Adipocyte (in vitro differentiated cells): ENCODE measurements around the gene SMARCA2.
A peak's percentile ranks its signal among the peaks of the same experiment; 100 is the strongest.

Experiments
- DNase-seq: peaks from one replicate; pipeline ENCODE4 v3.0.0-alpha.2; 2015; ENCODE audit warnings: low read depth
- H3K27me3 ChIP-seq: replicated peaks from 2 replicates; pipeline ENCODE4 v1.7.0; 2013; ENCODE audit warnings: mild to moderate bottlenecking, low read length, moderate library complexity; ENCODE audit not compliant: control insufficient read depth, insufficient read depth
- H3K36me3 ChIP-seq: 2 replicates; pipeline ENCODE4 v1.7.0; 2013; ENCODE audit warnings: low read length, mild to moderate bottlenecking, moderate library complexity; ENCODE audit not compliant: control insufficient read depth, insufficient read depth, severe bottlenecking
- H3K4me1 ChIP-seq: 2 replicates; pipeline ENCODE4 v1.7.0; 2013; ENCODE audit warnings: mild to moderate bottlenecking, low read length, moderate library complexity; ENCODE audit not compliant: control insufficient read depth, insufficient read depth
- H3K4me3 ChIP-seq: 2 replicates; pipeline ENCODE4 v1.7.0; 2013; ENCODE audit warnings: mild to moderate bottlenecking, low read length, moderate library complexity
- H3K9ac ChIP-seq: 2 replicates; pipeline ENCODE4 v1.7.0; 2013; ENCODE audit warnings: mild to moderate bottlenecking, low read length, moderate library complexity
- H3K9me3 ChIP-seq: 2 replicates; pipeline ENCODE4 v1.7.0; 2013; ENCODE audit warnings: mild to moderate bottlenecking, low read length, moderate library complexity; ENCODE audit not compliant: control insufficient read depth

Gene SMARCA2

GRCh38 chr9:2082772-2083171, 67.6 kb downstream of the SMARCA2 start:
- Histone ChIP-seq H3K9me3 (no peaks in the 10 kb centered on the region), H3K27me3 (no peaks in the 10 kb centered on the region), H3K9ac (no peak overlapping the region), H3K4me3 (no peak overlapping the region), H3K4me1 (peaks cover 21% of the 10 kb centered on the region), H3K36me3 (peaks cover 83% of the 10 kb centered on the region)
- peak; percentile 16 for DNase-seq

- Histone ChIP-seq H3K4me3 (no peak overlapping the region), H3K9ac (no peak overlapping the region), H3K27me3 (no peaks in the 10 kb centered on the region), H3K4me1 (peaks cover 21% of the 10 kb centered on the region), H3K36me3 (peaks cover 83% of the 10 kb centered on the region), H3K9me3 (no peaks in the 10 kb centered on the region)
- DNase-seq = peak; percentile 41
Measured at GRCh38 chr9:2083479-2083878, 68.3 kb downstream of the SMARCA2 start.

DNA sequence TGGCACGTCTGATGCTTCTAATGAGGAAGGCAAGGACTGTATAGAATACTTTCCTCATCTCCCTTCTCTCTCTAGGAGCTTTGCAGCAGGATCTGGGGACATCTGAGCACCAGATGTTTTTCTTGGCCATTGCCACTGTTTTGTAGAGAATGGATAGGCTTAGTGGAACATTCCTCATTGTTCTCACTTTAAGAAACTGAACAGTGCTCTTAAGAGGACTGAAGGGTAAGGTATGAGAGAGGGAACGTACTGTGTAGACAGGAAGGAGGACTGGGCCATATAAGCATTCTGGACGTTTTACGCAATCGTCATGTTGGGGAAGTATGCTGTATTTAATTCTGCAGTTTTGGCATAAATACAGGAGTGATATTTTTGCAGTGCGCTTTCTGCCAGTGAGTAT, 70.6 kb downstream of the SMARCA2 start:
- peaks cover 21% of the 10 kb centered on the region for H3K4me1 ChIP-seq
- H3K9me3 ChIP-seq = no peaks in the 10 kb centered on the region
- H3K27me3 ChIP-seq = no peaks in the 10 kb centered on the region
- no peak overlapping the region for H3K9ac ChIP-seq
- H3K4me3 ChIP-seq = no peak overlapping the region
- H3K36me3 ChIP-seq = peaks cover 80% of the 10 kb centered on the region
- DNase-seq = peak; percentile 78

DNA sequence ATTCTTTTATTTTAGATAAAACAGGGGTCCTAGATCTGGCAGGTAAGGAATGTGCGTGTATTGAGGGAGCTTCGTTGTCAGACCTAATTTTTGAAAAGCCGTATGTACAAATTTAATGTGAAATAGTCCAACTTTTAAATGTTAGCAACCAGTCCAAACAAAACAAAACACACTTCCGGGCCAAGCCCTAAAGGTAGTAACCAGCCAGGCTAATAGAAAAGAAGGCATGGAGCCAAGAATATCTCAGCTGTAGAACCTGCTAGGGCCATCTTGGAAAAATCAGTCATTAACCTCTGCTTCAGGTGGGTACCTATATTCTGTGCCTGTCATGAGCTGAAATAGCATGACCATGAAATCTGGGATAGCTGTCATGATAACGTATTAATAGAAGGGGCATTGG, 71.0 kb downstream of the SMARCA2 start:
- H3K9ac ChIP-seq = no peak overlapping the region
- H3K4me3 ChIP-seq = no peak overlapping the region
- no peak for DNase-seq
- peaks cover 80% of the 10 kb centered on the region for H3K36me3 ChIP-seq
- no peaks in the 10 kb centered on the region for H3K9me3 ChIP-seq
- H3K4me1 ChIP-seq = peaks cover 21% of the 10 kb centered on the region
- no peaks in the 10 kb centered on the region for H3K27me3 ChIP-seq

DNA sequence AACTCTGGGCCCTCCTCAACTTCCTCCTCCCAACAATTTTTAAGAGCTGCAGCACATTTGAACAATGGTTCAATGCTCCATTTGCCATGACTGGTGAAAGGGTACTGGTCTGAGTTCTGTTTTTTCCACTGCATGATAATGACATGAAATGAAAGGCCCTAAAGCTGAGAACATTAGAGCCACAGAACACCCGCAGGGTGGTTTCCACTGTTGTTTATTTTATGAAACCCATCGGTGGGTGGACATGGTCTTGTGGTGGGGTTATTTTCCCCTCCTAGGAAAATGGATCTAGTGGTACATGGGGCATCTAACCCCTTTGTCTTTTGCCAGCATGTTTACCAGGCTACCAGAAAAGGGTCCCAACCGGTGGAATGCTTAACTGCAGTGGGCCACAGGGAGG, 71.8 kb downstream of the SMARCA2 start:
- no peak overlapping the region for H3K9ac ChIP-seq
- H3K27me3 ChIP-seq = no peaks in the 10 kb centered on the region
- DNase-seq = no peak
- H3K36me3 ChIP-seq = peaks cover 80% of the 10 kb centered on the region
- H3K4me1 ChIP-seq = peaks cover 21% of the 10 kb centered on the region
- H3K4me3 ChIP-seq = no peak overlapping the region
- no peaks in the 10 kb centered on the region for H3K9me3 ChIP-seq

DNA sequence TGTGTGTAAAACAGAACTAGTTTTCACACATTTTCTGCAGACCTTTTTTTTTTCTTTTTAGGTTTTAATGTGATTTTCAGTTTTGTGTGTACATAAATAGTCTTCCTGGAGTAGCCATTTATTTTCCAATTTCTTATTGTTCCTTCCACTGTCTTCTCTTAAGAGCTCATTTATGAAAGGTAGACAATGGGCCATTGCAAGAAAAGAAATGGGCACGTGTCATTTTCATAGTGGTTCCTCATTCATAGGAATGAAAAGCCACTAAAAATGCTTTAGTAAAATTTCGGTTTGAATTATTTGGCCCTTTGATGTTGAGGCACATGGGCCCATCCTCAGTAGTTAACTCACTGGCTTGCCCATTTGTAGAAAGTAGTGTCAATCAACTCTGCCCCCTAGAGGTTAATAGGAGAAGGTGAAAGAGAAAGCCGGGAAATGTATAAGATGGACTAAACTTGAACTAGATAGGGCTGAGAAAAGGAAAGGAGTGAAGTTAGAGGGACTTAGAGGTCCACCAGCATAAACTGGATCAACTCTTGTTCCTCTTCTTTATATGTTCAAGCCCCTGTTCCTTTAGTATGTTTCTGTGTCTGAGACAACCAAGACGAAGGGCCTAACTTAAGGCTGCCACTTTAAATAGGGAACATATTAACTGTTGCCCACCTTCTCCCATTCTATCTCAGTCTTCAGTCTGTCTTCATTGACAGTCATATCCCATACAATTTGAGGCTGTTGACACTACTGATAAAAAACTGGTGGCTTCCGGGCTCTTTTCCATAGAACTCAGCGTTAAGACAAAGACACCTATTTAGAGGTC, 72.6 kb downstream of the SMARCA2 start:
- no peak overlapping the region for H3K9ac ChIP-seq
- H3K27me3 ChIP-seq = no peaks in the 10 kb centered on the region
- H3K4me1 ChIP-seq = peaks cover 21% of the 10 kb centered on the region
- peak; percentile 38 for DNase-seq
- H3K4me3 ChIP-seq = no peak overlapping the region
- H3K36me3 ChIP-seq = peaks cover 80% of the 10 kb centered on the region
- H3K9me3 ChIP-seq = no peaks in the 10 kb centered on the region

DNA sequence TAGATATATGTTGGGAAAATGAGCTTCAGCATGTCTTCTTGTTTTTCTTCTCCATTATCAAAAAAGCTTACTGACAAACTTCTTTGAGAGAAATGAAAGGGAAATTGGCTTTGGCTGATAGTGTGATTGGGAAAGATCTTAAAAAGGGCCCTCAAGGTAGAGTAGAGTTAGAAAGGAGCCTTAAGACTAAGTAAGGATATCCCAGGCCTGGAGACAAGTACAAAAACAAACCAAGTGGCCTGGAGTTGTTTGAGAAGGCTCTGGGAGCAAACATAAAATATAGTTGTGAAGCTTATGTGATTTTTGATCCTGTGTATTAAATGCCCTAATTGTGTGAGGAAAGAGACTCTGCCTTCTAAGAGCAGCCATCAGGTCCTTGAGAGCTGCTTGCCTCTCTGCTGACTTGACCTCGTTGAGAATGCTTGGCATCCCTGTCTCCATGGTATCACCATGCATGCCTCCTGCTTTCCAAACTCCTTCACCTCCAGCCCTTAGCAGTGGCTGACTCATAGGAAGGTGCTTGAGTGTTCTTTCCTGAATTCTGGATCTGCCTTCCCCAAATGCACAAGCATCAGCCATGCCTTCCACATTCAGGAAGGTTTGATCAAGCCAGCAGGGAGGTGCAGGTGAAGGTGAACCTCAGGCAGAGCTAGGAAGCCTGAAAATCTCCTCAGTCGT, 78.9 kb downstream of the SMARCA2 start:
- Histone ChIP-seq H3K9ac (no peak overlapping the region), H3K27me3 (no peaks in the 10 kb centered on the region), H3K4me1 (no peaks in the 10 kb centered on the region), H3K4me3 (no peak overlapping the region), H3K9me3 (no peaks in the 10 kb centered on the region), H3K36me3 (peaks cover 68% of the 10 kb centered on the region)
- peak; percentile 68 for DNase-seq

DNA sequence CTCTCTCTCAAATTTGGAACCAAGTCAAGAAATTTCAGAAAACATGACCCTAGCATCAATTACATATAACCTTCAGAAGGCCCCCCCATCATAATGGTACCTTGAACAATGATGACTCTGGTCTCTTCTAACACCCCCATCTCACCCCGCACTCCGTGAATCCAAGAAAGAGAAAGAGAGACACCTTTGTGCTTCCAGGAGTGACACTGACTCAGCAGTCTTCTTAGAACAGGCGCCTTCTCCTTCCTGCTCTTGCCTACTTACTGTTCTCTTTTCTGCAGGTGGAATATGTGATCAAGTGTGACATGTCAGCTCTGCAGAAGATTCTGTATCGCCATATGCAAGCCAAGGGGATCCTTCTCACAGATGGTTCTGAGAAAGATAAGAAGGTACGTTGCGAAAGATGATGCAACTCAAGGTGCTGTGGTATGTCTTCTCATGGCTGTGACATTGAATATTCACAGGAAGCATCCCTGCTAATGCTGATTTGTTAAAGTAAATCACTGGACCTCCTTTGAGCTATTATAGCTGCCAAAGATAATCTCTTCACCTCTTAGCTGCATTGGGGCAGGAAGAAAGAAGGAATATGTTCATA, 81.3 kb downstream of the SMARCA2 start:
- DNase-seq = no peak
- Histone ChIP-seq H3K9me3 (no peaks in the 10 kb centered on the region), H3K9ac (no peak overlapping the region), H3K27me3 (no peaks in the 10 kb centered on the region), H3K4me1 (no peaks in the 10 kb centered on the region), H3K4me3 (no peak overlapping the region), H3K36me3 (peaks cover 71% of the 10 kb centered on the region)

DNA sequence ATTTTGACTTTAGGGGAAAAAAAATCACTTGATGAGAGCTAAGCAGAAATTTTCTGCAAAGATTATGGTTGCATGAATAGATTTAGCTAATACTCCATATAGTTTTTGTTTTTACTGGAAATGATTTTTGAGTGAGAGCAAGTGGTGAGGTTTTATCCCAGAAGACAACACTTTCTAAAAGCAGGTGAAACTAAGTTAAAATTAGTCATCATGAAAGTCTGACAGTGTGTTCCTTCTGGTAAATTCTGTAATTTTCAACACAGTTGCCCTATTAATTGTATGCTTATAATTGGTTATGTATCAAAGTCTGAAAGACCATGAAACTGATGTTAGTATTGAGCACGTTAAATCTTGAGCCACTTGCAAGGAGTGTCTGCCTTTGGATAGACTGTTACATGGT, 91.5 kb downstream of the SMARCA2 start:
- peaks cover 63% of the 10 kb centered on the region for H3K36me3 ChIP-seq
- H3K9me3 ChIP-seq = no peaks in the 10 kb centered on the region
- no peak for DNase-seq
- no peak overlapping the region for H3K9ac ChIP-seq
- peaks cover 18% of the 10 kb centered on the region for H3K4me1 ChIP-seq
- H3K4me3 ChIP-seq = no peak overlapping the region
- H3K27me3 ChIP-seq = no peaks in the 10 kb centered on the region

DNA sequence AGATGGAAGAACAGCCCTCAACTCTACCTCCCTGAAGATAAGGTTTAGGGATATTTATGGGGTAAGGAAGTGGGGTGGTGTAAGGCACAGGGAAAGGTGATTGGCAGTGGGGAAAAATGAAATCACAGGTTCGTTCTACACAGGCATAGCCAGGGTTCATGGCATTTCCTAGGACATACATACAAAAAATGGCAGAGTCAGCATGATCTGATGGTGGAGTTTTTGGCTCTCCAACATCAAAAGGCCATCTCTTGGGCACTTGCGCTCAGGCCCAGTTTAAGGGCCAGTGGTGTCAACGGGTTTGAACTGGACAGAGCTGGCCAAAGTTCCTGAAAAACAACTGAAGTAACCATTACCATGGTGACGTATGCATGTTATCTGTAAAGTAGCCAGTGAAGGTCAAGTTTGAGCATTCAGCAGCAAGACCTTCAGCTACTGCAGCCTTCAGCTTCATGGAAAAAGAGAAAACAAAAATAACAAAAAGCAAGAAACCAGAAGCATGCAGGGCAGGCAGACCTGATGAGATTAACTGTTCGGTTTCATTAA, 92.8 kb downstream of the SMARCA2 start:
- no peaks in the 10 kb centered on the region for H3K9me3 ChIP-seq
- H3K27me3 ChIP-seq = no peaks in the 10 kb centered on the region
- H3K4me1 ChIP-seq = peaks cover 18% of the 10 kb centered on the region
- H3K9ac ChIP-seq = no peak overlapping the region
- H3K36me3 ChIP-seq = peaks cover 63% of the 10 kb centered on the region
- DNase-seq = no peak
- H3K4me3 ChIP-seq = no peak overlapping the region

DNA sequence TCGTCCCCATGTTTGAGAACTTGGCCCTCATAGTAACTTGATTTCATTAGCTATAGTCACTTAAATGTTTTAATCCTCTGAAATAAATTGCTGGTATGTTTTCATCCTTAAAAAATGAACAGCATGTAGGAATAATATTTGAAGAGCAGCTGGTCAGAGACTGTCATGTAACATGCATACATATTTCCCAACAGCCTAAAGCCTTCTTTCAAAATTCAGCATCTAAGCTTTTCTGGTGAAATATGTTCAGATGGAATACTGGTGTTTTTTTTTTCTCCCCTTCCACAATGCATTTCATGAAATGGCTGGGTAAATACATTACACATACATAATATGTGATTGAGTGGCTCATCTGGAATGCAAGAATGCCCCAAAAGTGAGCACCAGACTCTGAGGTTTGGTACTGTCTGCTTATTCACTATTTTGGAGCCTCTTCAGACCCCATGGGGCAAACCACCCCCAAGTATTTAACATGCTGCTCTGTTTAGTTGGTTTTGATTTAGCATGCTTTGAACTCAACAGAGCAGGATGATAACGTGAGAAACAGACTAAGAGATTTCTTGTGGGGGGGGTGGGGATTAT, 94.0 kb downstream of the SMARCA2 start:
- no peaks in the 10 kb centered on the region for H3K9me3 ChIP-seq
- no peak overlapping the region for H3K9ac ChIP-seq

More for the DNA sequence above, 94.0 kb downstream of the SMARCA2 start:
- Histone ChIP-seq H3K36me3 (peaks cover 67% of the 10 kb centered on the region), H3K27me3 (no peaks in the 10 kb centered on the region), H3K4me1 (peaks cover 18% of the 10 kb centered on the region), H3K4me3 (no peak overlapping the region)
- peak; percentile 79 for DNase-seq
